Activated T-helper 1 cell treated with anti-CD3 and anti-CD28 coated beads, Interleukin-2, amount 50 U/mL, for 16 hours (primary cell): ENCODE results near the gene GAS6.

Experiments
- DNase-seq, 2 donors: peaks; one replicate each; pipeline ENCODE4 v3.0.0-alpha.2; 2020; ENCODE audit warnings: low read depth in 1 of 2, low spot score in 1 of 2

Gene GAS6

GRCh38 chr13:113888701-113889330 lies 24.9 kb upstream of the GAS6 start:
- no peak for DNase-seq

GRCh38 chr13:113887700-113888201 lies 23.9 kb upstream of the GAS6 start:
- DNase-seq: no peak

- DNase-seq: no peak
Measured at GRCh38 chr13:113886561-113887112, 22.8 kb upstream of the GAS6 start.

GRCh38 chr13:113884821-113885220 lies 20.9 kb upstream of the GAS6 start:
- no peak for DNase-seq

- DNase-seq: no peak
Measured at GRCh38 chr13:113883921-113884804, 20.3 kb upstream of the GAS6 start.

GRCh38 chr13:113883314-113883811 lies 19.5 kb upstream of the GAS6 start:
- DNase-seq: no peak

- DNase-seq: no peak
Measured at GRCh38 chr13:113882716-113883115, 18.8 kb upstream of the GAS6 start.

- DNase-seq: no peak
Measured at GRCh38 chr13:113882267-113882630, 18.4 kb upstream of the GAS6 start.

GRCh38 chr13:113881614-113882266 lies 17.9 kb upstream of the GAS6 start:
- no peak for DNase-seq

- no peak for DNase-seq
Measured at GRCh38 chr13:113880651-113881611, 17.1 kb upstream of the GAS6 start.

- no peak for DNase-seq
Measured at GRCh38 chr13:113879494-113880360, 15.9 kb upstream of the GAS6 start.

- no peak for DNase-seq
Measured at GRCh38 chr13:113879017-113879416, 15.1 kb upstream of the GAS6 start.

GRCh38 chr13:113877149-113877990 lies 13.5 kb upstream of the GAS6 start:
- no peak for DNase-seq

GRCh38 chr13:113876346-113877148 lies 12.7 kb upstream of the GAS6 start:
- DNase-seq: no peak

GRCh38 chr13:113875837-113876281 lies 12.0 kb upstream of the GAS6 start:
- no peak for DNase-seq

- no peak for DNase-seq
Measured at GRCh38 chr13:113875429-113875815, 11.5 kb upstream of the GAS6 start.

GRCh38 chr13:113874579-113875428 lies 10.9 kb upstream of the GAS6 start:
- no peak for DNase-seq
